RWPE2 (cell line): ENCODE results near the gene SNX20.

Experiments
- ATAC-seq: fragments of 200-7000 bp; cut with Tn5 transposase; 3 replicates; pipeline ENCODE4 v1.9.1; 2021; ENCODE audit warnings: low read depth
- DNase-seq: peaks from one replicate; pipeline ENCODE4 v3.0.0-alpha.2; 2020; ENCODE audit warnings: low spot score
- H3K27ac ChIP-seq: fragments of 450-650 bp; 2 replicates; pipeline ENCODE4 v1.5.1; 2017; ENCODE audit warnings: mild to moderate bottlenecking; ENCODE audit not compliant: poor library complexity, severe bottlenecking
- H3K27me3 ChIP-seq: fragments of 250-450 bp; sonication (Bioruptor Pico); 2 replicates; pipeline ENCODE4 v1.5.1; 2021; ENCODE audit warnings: mild to moderate bottlenecking, moderate library complexity; ENCODE audit not compliant: insufficient read depth, poor library complexity, severe bottlenecking
- H3K36me3 ChIP-seq: fragments of 250-450 bp; sonication (Bioruptor Pico); 2 replicates; pipeline ENCODE4 v1.5.1; 2020; ENCODE audit warnings: low read depth, mild to moderate bottlenecking, moderate library complexity
- H3K4me1 ChIP-seq: fragments of 250-450 bp; sonication (Bioruptor Pico); 2 replicates; pipeline ENCODE4 v1.5.1; 2021; ENCODE audit warnings: mild to moderate bottlenecking, moderate library complexity; ENCODE audit not compliant: insufficient read depth, poor library complexity, severe bottlenecking
- H3K4me3 ChIP-seq: fragments of 250-450 bp; sonication (Bioruptor Pico); 2 replicates; pipeline ENCODE4 v1.5.1; 2021; ENCODE audit warnings: mild to moderate bottlenecking, moderate library complexity; ENCODE audit not compliant: severe bottlenecking
- H3K9me3 ChIP-seq: fragments of 250-450 bp; sonication (Bioruptor Pico); 2 replicates; pipeline ENCODE4 v1.5.1; 2021; ENCODE audit warnings: mild to moderate bottlenecking, moderate library complexity; ENCODE audit not compliant: severe bottlenecking
- TF ChIP-seq, protein P1 (sequence below): fragments of 450-650 bp; IDR thresholded peaks from one replicate; pipeline ENCODE4 v1.5.1; 2017; ENCODE audit warnings: mild to moderate bottlenecking, moderate library complexity; ENCODE audit not compliant: poor library complexity, severe bottlenecking

Gene SNX20

DNA sequence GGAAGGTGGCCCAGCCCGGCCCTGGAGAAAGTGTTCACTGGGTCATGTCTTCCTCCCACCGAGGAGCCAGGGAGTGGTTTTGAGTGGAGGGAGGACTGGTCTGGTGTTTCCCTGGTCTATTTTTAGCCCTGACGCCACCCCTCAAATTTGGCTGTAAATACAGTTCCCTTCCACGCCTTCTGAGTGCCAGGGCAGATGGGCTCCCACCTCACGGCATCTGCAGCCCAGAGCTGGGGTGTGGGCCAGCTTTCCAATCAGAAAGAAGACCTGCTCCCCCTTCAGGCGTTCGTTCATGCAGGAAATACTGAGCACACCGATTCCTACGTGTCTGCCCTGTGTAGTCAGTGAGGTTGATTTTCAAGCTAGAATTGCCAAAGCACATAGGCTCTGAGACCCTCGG is 53.7 kb downstream of the SNX20 start:
- no peaks in the 10 kb centered on the region for H3K27me3 ChIP-seq
- ATAC-seq (peak; percentile 35; the same call in 2 of the 3 replicates), DNase-seq (no peak)
- H3K36me3 ChIP-seq: no peaks in the 10 kb centered on the region
- H3K4me1 ChIP-seq: no peaks in the 10 kb centered on the region
- no peak overlapping the region for H3K27ac ChIP-seq
- H3K4me3 ChIP-seq: no peak overlapping the region
- no peaks in the 10 kb centered on the region for H3K9me3 ChIP-seq
- TF ChIP-seq, protein P1, sequence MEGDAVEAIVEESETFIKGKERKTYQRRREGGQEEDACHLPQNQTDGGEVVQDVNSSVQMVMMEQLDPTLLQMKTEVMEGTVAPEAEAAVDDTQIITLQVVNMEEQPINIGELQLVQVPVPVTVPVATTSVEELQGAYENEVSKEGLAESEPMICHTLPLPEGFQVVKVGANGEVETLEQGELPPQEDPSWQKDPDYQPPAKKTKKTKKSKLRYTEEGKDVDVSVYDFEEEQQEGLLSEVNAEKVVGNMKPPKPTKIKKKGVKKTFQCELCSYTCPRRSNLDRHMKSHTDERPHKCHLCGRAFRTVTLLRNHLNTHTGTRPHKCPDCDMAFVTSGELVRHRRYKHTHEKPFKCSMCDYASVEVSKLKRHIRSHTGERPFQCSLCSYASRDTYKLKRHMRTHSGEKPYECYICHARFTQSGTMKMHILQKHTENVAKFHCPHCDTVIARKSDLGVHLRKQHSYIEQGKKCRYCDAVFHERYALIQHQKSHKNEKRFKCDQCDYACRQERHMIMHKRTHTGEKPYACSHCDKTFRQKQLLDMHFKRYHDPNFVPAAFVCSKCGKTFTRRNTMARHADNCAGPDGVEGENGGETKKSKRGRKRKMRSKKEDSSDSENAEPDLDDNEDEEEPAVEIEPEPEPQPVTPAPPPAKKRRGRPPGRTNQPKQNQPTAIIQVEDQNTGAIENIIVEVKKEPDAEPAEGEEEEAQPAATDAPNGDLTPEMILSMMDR: no peak

DNA sequence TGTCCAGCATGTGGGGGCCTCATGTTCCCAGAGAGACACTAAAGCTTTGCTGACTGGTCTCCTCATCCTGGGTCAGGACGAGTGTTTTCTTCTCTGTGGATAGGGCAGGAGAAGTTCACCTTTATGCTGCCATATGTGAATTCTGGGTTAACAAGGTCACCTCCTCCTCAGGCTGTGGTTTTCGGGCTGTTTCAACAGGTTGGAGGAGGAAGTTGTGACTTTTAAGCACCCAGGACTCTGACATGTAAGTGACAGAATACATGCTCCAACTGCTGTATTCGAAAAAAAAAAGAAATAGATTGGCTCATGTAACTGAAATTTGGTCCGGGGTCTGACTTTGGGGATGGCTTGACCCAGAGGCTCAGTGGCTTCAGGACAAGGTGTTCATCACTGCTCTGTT is 54.2 kb downstream of the SNX20 start:
- Histone ChIP-seq H3K27me3 (no peaks in the 10 kb centered on the region), H3K4me3 (no peak overlapping the region), H3K27ac (no peak overlapping the region), H3K4me1 (no peaks in the 10 kb centered on the region), H3K36me3 (no peaks in the 10 kb centered on the region), H3K9me3 (no peaks in the 10 kb centered on the region)
- ATAC-seq (no peak), DNase-seq (no peak)
- TF ChIP-seq, protein P1: no peak

DNA sequence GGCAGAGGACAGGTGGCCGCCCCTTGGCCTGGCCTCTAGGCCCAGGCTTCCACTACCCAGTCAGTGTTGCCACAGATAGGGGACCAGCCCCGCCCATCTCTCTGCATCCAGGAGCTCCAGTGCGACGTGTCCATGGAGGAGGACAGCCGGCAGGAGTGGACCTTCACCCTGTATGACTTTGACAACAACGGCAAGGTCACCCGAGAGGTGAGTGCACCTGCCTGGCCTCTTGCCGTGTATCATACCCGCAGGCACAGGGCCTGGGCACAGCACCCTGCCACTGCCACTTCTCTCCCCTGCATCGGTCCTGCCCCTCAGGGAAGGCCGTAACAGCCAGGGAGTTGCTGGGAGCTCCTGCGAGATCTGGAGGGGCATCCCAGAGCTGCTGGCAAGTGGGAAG is 55.7 kb downstream of the SNX20 start:
- DNase-seq (peak; percentile 62), ATAC-seq (no peak)
- Histone ChIP-seq H3K4me3 (no peak overlapping the region), H3K36me3 (no peaks in the 10 kb centered on the region), H3K4me1 (no peaks in the 10 kb centered on the region), H3K9me3 (no peaks in the 10 kb centered on the region), H3K27ac (no peak overlapping the region), H3K27me3 (no peaks in the 10 kb centered on the region)
- TF ChIP-seq, protein P1: no peak

DNA sequence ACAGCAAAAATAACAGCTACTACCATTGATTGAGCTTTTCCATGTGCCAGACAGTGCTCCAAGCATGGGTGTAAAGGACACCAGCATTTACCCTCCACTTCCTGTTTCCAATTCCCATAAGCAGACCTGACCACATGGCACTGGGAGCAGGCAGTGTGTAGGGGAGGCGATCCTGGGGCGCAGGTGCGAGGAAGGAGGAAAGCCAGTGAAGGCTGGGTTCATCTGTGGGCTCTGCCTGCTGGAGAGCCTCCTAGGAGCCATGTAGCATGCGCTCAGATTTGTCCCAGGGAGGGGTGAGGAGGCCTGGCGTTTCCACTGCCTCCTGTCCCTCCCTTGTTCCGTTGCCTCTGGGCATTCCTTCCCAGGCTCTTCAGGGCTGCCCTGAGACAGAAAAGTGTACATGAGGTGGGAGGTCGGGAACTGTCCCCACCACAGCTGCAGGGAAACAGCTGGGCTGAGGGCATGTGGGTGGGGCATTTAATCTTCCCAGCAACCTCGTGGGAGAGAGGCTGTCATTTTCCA is 56.6 kb downstream of the SNX20 start:
- Histone ChIP-seq H3K9me3 (no peaks in the 10 kb centered on the region), H3K4me3 (no peak overlapping the region), H3K4me1 (no peaks in the 10 kb centered on the region), H3K27ac (no peak overlapping the region), H3K36me3 (no peaks in the 10 kb centered on the region), H3K27me3 (no peaks in the 10 kb centered on the region)
- no peak for DNase-seq
- ATAC-seq: no peak
- TF ChIP-seq, protein P1: no peak

DNA sequence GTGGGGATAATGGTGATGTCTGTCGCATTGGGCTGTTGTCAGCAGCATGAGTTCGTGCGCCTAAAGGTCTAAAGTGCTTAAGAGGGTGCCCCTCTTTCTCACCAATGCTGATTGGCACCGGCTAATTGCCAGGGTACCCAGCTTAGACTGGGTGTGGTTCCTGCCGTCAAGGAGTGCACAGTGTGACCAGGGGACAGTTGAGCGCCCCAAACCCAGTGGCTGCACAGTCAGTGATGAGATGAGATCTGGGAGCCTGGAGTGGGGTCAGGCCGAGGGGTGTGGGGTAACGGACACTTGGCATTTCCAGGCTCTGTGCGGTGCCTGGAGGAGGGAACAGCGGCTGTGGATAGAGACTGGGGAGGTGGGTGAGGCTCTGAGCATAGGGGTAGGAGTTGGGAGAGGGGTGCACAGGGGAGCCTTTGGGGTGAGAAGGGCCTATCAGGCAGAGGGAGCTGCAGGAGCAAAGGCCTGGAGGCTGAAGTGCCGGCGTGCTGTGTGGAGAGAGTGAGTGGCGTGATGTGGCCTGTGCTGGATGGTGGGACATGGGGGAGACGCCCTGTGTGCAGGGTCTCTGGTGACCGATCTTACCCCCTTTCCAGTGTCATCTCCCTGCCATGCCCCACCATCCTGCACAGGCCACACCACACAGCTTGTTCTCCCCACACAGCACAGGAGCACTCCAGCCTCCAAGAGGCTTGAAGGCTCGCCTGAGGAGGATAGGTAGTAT is 58.3 kb downstream of the SNX20 start:
- Histone ChIP-seq H3K27me3 (no peaks in the 10 kb centered on the region), H3K36me3 (no peaks in the 10 kb centered on the region), H3K9me3 (no peaks in the 10 kb centered on the region), H3K4me1 (no peaks in the 10 kb centered on the region), H3K4me3 (no peak overlapping the region), H3K27ac (no peak overlapping the region)
- TF ChIP-seq, protein P1: no peak
- DNase-seq: no peak
- ATAC-seq: no peak
